T-helper 17 cell (primary cell): ENCODE results near the gene MSANTD2. TPM values are rescaled to one million over a fixed set of nuclear protein-coding genes. Genes with fewer than 3 reads are reported as not detected.

Experiments used
- ATAC-seq: fragments of 150-1000 bp; cut with Tn5 transposase; 2 replicates; pipeline ENCODE4 v1.10.0; 2021; ENCODE audit warnings: mild to moderate bottlenecking, moderate library complexity
- DNase-seq, 3 donors: peaks; one replicate each; pipeline versions ENCODE4 v3.0.0 to v3.0.0-alpha.2; 2020 to 2021
- H3K9me3 ChIP-seq: one replicate; pipeline ENCODE4 v1.7.0; 2013; ENCODE audit warnings: low read length, mild to moderate bottlenecking; ENCODE audit not compliant: control insufficient read depth, poor library complexity, severe bottlenecking
- H3K27ac Mint-ChIP-seq: one replicate; pipeline ENCODE4 v1.8.0; 2022; ENCODE audit warnings: mild to moderate bottlenecking, moderate library complexity, mixed read lengths
- H3K27me3 Mint-ChIP-seq: one replicate; pipeline ENCODE4 v1.8.0; 2022; ENCODE audit warnings: mixed read lengths
- H3K36me3 Mint-ChIP-seq: one replicate; pipeline ENCODE4 v1.8.0; 2022; ENCODE audit warnings: low read depth, mixed read lengths
- H3K4me1 Mint-ChIP-seq: one replicate; pipeline ENCODE4 v1.8.0; 2022; ENCODE audit warnings: mild to moderate bottlenecking, mixed read lengths
- H3K4me3 Mint-ChIP-seq: one replicate; pipeline ENCODE4 v1.8.0; 2022; ENCODE audit warnings: mild to moderate bottlenecking, moderate library complexity, mixed read lengths
- total RNA-seq, 4 donors: library from RNA in 2 of 4; stranded (reverse) in 2 of 4; gene quantifications; one replicate each; pipeline ENCODE4 v1.2.3 and lab custom pipeline; 2022 to 2026

MSANTD2 gene
- total RNA-seq, 2 donors from 2014 or later = 10.1 to 11.3 TPM

DNA sequence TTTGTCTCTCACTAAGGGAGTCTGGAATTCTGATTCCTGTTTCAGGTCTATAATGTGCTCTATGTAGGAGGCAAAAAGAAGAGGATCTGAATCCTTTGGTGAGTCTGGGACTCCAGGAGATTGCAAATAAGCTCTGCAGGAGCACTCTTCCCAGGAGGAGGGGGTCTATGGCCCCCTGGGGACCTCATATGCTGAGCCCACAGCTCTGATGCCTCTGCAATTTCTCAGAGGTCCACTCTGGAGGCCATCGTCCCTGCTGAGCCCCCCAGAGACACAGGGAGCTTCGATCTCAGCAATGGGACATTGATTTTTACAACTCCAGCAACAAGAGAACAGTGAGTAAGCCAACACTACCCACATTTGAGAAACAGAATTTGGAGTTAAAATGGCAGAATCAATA is 80.7 kb downstream of the MSANTD2 start:
- Mint-ChIP-seq H3K4me3 (no peak overlapping the region), H3K36me3 (no peaks in the 10 kb centered on the region), H3K27ac (no peak overlapping the region), H3K4me1 (peaks cover 23% of the 10 kb centered on the region), H3K27me3 (peaks cover 76% of the 10 kb centered on the region)
- DNase-seq (no peak), ATAC-seq (no peak)
- no peaks in the 10 kb centered on the region for H3K9me3 ChIP-seq

DNA sequence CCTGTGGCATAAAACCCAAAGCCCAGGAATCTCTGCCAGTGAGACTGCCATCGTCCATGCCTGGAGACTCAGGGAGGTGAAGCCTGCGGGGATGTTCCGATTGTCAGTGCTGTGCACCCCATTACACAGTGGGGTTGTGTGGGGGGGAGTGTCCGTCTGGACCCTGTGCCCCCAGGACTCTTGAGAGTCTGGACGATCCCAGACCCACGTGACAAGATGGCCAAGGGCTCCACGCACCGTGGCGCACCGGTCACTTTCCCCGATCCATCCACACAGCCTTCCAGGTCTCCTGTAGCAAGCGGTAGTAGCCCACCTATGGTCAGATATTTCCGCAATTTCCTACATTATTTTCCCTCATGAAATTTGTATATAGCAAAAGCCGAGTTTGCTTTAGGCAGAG is 81.4 kb downstream of the MSANTD2 start:
- H3K4me1 Mint-ChIP-seq = peaks cover 23% of the 10 kb centered on the region
- no peak overlapping the region for H3K27ac Mint-ChIP-seq
- H3K27me3 Mint-ChIP-seq = peaks cover 76% of the 10 kb centered on the region
- no peaks in the 10 kb centered on the region for H3K36me3 Mint-ChIP-seq
- no peaks in the 10 kb centered on the region for H3K9me3 ChIP-seq
- peak overlapping the region; percentile 87 for H3K4me3 Mint-ChIP-seq
- DNase-seq (no peak), ATAC-seq (no peak)

DNA sequence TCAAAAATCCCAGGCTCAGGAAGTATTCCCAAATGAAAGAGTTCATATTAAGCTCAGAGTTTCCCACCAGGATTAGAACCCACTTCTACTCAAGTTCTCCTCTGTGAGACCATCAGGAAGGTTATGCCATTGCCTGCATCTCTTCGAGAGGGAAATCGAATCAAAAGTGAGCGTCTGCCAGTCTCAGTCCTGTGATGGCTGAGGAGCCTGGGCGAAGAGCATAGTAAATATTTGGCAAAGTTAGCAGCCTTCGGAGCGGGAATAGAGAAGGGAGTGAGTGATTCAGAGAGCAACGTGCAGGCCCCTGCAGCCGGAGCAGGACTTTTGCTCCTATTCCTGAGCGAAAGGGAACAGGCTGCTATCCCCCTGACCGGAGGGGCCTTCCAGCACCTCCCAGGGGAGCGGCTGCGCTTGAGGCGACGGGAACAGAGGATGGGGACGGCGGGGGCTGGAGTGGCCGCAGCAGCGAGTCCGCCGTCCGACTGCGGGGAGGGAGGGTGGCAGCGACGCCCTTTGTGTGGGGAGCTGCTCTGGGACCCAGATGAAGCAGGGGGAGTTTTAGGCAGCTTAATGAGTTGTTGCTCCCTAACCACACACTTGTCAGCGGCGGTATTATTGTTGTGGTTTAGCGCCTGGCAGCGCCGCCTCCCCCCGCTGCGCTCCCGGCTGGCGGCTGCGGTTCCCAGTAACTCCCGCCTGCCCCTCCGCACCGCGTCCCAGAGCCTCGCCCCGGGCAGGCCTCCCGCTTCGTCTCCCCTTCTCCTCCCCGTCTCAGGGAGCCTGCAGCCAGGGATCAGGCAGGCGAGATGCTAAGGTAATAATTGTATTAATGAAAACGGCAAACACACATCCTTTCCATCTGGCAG is 82.2 kb downstream of the MSANTD2 start:
- H3K27ac Mint-ChIP-seq = peak overlapping the region; percentile 79
- ATAC-seq = peak; percentile 80
- peaks cover 80% of the 10 kb centered on the region for H3K27me3 Mint-ChIP-seq
- peak in 1 of 3 donors; percentile 13 for DNase-seq
- peaks cover 2% of the 10 kb centered on the region for H3K36me3 Mint-ChIP-seq
- peaks cover 1% of the 10 kb centered on the region for H3K9me3 ChIP-seq
- H3K4me3 Mint-ChIP-seq = peak overlapping the region; percentile 87
- peaks cover 23% of the 10 kb centered on the region for H3K4me1 Mint-ChIP-seq

DNA sequence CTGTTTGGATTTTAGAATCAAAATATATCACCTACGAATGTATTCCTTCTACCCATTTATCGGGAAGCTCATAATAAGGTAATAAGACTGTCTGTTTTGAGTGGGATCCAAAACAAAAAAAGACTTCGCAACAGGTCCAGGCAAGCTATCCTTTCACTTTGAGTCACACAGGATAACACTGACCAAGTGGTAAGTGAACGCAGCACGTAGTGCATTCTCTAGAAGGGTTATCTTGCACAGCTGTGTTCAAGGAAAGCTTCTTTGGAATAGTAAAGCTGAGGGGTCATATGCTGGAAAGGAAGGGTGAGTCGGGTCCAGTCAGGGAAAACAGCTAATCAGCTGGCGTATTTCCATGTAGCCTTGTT is 82.8 kb downstream of the MSANTD2 start:
- H3K36me3 Mint-ChIP-seq = peaks cover 3% of the 10 kb centered on the region
- peaks cover 2% of the 10 kb centered on the region for H3K9me3 ChIP-seq
- peaks cover 17% of the 10 kb centered on the region for H3K4me1 Mint-ChIP-seq
- H3K27me3 Mint-ChIP-seq = peaks cover 75% of the 10 kb centered on the region
- H3K4me3 Mint-ChIP-seq = peak overlapping the region; percentile 87
- ATAC-seq (no peak), DNase-seq (no peak)
- H3K27ac Mint-ChIP-seq = peak overlapping the region; percentile 79

DNA sequence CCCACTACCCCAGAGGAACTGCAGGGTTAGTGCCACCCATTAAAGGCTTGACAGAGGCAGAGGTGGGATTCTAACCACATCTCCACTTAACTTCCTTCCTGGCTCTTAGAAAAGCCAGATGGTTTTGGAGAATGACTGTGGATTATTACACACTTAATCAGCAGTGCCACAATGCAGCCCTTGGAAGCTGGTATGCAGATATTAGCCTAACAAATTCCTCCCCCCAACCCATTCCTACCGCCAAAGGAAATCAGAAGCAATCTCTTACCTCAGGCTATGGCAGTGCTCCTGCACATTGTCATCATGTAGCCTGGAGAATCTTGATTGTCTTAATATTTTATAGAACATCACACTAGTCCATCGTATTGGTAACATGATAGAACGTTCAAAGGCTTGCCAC is 83.6 kb downstream of the MSANTD2 start:
- DNase-seq (no peak), ATAC-seq (no peak)
- Mint-ChIP-seq H3K4me3 (peak overlapping the region; percentile 25), H3K4me1 (peaks cover 12% of the 10 kb centered on the region), H3K27ac (no peak overlapping the region), H3K27me3 (peaks cover 67% of the 10 kb centered on the region), H3K36me3 (peaks cover 3% of the 10 kb centered on the region)
- H3K9me3 ChIP-seq = peaks cover 2% of the 10 kb centered on the region

Other genes starting within 250 kb of the MSANTD2 start
- not detected for gene OR8A1, start 230.4 kb downstream of the MSANTD2 start, total RNA-seq
- not detected for gene PANX3, start 189.0 kb downstream of the MSANTD2 start, total RNA-seq
- 10 to 100 TPM; 55.5 to 61.4 TPM for gene TBRG1, start 177.5 kb downstream of the MSANTD2 start, total RNA-seq
- 10 to 100 TPM in 1 of 2 donors, 1 to 10 TPM in 1; 6.8 to 15.0 TPM for gene SIAE, start 126.7 kb downstream of the MSANTD2 start, total RNA-seq
- 1 to 10 TPM in 1 of 2 donors, under 1 TPM in 1; 0.67 to 1.1 TPM for gene SPA17, start 126.5 kb downstream of the MSANTD2 start, total RNA-seq
- gene NRGN, start 60.5 kb downstream of the MSANTD2 start, total RNA-seq = 100 to 1,000 TPM in 1 of 2 donors, 10 to 100 TPM in 1; 20.8 to 614 TPM
- gene VSIG2, start 48.2 kb downstream of the MSANTD2 start, total RNA-seq = under 1 TPM; 0.32 to 0.57 TPM
- gene ESAM, start 38.1 kb downstream of the MSANTD2 start, total RNA-seq = 10 to 100 TPM in 1 of 2 donors, 1 to 10 TPM in 1; 3.5 to 30.5 TPM
- gene ROBO3, start 65.0 kb upstream of the MSANTD2 start, total RNA-seq = 10 to 100 TPM; 17.5 to 18.0 TPM
- gene ROBO4, start 97.5 kb upstream of the MSANTD2 start, total RNA-seq = not detected
- gene HEPN1, start 118.8 kb upstream of the MSANTD2 start, total RNA-seq = not detected
- gene HEPACAM, start 135.6 kb upstream of the MSANTD2 start, total RNA-seq = not detected
- gene CCDC15, start 153.8 kb upstream of the MSANTD2 start, total RNA-seq = 1 to 10 TPM in 1 of 2 donors, under 1 TPM in 1; 0.91 to 1.3 TPM